Lower lobe of right lung (tissue), 2 donors: ENCODE measurements around the gene RAB40B. TPM values are rescaled to one million over a fixed set of nuclear protein-coding genes. Genes with fewer than 3 reads are reported as not detected.
A peak's percentile ranks its signal among the peaks of the same experiment; 100 is the strongest.

ENCODE experiments used
- ATAC-seq, 2 donors: fragments of 200-7000 bp; cut with Tn5 transposase; one replicate each; pipeline ENCODE4 v1.9.1; 2020 to 2022; ENCODE audit warnings: mild to moderate bottlenecking in 2 of 2, moderate library complexity in 2 of 2
- DNase-seq: peaks from one replicate; pipeline ENCODE4 v3.0.0-alpha.2; 2020
- H3K27ac ChIP-seq: fragments of 200-600 bp; one replicate; pipeline ENCODE4 v1.8.0; 2022
- H3K27me3 ChIP-seq: fragments of 200-600 bp; one replicate; pipeline ENCODE4 v1.8.0; 2022; ENCODE audit warnings: low read depth
- H3K36me3 ChIP-seq: fragments of 200-600 bp; one replicate; pipeline ENCODE4 v1.8.0; 2022; ENCODE audit warnings: mild to moderate bottlenecking
- H3K4me1 ChIP-seq: fragments of 200-600 bp; one replicate; pipeline ENCODE4 v1.8.0; 2022
- H3K4me3 ChIP-seq: fragments of 200-600 bp; one replicate; pipeline ENCODE4 v1.8.0; 2022; ENCODE audit warnings: mild to moderate bottlenecking
- H3K9me3 ChIP-seq: fragments of 200-600 bp; one replicate; pipeline ENCODE4 v1.8.0; 2022
- intact Hi-C: fragments of 100-400 bp; cut with DNase I; formaldehyde crosslinking; loops from one replicate; pipeline ENCODE4 v1.11.0; 2022
- total RNA-seq: library from RNA; stranded (reverse); fragmentation: NEBNext Ultra II Directional; extraction: Animal tissue kit (Norgen Biotek cat#: 25700); gene quantifications from one replicate; pipeline ENCODE4 v1.2.1, GENCODE V29; 2021
- TF ChIP-seq, protein P1 (sequence below): fragments of 200-600 bp; IDR thresholded peaks from one replicate; pipeline ENCODE4 v1.8.0; 2022; ENCODE audit warnings: antibody characterized with exemption, mild to moderate bottlenecking
- donor health status: DM: no; HTN: yes; CAD: no; lungs with severe emphysema.

Gene RAB40B
- total RNA-seq, 1 donor from 2014 or later, result 10.2 TPM

DNA sequence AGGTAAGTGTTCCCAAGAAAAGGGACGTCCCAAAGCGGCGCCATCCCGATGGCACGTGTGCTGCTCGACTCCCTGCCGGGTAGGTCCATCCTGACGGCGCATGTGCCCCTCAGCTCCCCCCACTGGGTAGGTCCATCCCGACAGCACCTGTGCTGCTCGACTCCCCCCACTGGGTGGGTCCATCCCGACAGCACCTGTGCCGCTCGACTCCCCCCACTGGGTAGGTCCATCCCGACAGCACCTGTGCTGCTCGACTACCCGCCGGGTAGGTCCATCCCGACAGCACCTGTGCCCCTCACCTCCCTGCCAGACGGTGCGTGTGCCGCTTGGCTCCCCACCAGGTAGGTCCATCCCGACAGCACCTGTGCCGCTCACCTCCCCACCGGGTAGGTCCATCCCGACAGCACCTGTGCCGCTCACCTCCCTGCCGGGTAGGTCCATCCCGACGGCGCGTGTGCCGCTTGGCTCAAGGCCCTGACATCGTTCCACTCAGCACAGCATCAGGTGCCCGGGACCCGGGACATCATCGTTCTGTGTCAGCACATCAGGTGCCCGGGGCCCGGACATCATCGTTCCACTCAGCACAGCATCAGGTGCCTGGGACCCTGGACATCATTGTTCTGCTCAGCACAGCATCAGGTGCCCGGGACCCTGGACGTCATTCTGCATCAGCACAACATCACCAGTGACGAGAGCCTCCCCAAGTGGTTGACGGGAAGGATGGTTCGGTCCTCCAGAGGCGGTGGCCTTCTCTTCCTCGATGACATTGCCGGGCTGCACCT is 31.2 kb upstream of the RAB40B start:
- Histone ChIP-seq H3K27ac (no peak overlapping the region), H3K4me1 (peaks cover under 1% of the 10 kb centered on the region), H3K4me3 (no peak overlapping the region), H3K9me3 (no peaks in the 10 kb centered on the region), H3K36me3 (peaks cover 40% of the 10 kb centered on the region), H3K27me3 (no peaks in the 10 kb centered on the region)
- no peak for DNase-seq
- intact Hi-C loops, result no loop called here
- ATAC-seq, result peak in 1 of 2 donors; percentile 23
- TF ChIP-seq, protein P1, sequence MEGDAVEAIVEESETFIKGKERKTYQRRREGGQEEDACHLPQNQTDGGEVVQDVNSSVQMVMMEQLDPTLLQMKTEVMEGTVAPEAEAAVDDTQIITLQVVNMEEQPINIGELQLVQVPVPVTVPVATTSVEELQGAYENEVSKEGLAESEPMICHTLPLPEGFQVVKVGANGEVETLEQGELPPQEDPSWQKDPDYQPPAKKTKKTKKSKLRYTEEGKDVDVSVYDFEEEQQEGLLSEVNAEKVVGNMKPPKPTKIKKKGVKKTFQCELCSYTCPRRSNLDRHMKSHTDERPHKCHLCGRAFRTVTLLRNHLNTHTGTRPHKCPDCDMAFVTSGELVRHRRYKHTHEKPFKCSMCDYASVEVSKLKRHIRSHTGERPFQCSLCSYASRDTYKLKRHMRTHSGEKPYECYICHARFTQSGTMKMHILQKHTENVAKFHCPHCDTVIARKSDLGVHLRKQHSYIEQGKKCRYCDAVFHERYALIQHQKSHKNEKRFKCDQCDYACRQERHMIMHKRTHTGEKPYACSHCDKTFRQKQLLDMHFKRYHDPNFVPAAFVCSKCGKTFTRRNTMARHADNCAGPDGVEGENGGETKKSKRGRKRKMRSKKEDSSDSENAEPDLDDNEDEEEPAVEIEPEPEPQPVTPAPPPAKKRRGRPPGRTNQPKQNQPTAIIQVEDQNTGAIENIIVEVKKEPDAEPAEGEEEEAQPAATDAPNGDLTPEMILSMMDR, result no peak

DNA sequence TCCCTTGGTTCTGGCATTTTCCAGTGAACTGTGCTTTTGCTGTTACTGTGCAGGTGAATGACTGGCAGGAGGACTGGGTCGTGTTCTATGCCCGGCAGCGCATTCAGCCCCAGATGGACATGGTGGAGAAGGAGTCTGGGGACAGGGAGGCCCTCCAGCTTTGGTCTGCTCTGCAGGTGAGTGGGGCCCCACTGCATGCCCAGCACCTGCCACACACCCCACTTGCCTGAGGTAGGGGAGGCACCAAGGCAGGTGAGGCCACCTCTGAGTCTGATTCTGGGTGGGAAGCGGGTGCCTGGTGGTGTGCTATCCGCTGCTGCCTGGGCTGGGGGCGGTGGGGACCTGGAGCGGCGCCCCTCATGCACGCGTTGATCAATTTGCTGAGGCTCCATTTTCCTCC is 27.9 kb upstream of the RAB40B start:
- no peak for ATAC-seq
- Histone ChIP-seq H3K9me3 (no peaks in the 10 kb centered on the region), H3K4me3 (no peak overlapping the region), H3K27me3 (no peaks in the 10 kb centered on the region), H3K36me3 (peaks cover 65% of the 10 kb centered on the region), H3K4me1 (no peaks in the 10 kb centered on the region), H3K27ac (no peak overlapping the region)
- DNase-seq, result no peak
- intact Hi-C loops, result no loop called here
- TF ChIP-seq, protein P1, result no peak

DNA sequence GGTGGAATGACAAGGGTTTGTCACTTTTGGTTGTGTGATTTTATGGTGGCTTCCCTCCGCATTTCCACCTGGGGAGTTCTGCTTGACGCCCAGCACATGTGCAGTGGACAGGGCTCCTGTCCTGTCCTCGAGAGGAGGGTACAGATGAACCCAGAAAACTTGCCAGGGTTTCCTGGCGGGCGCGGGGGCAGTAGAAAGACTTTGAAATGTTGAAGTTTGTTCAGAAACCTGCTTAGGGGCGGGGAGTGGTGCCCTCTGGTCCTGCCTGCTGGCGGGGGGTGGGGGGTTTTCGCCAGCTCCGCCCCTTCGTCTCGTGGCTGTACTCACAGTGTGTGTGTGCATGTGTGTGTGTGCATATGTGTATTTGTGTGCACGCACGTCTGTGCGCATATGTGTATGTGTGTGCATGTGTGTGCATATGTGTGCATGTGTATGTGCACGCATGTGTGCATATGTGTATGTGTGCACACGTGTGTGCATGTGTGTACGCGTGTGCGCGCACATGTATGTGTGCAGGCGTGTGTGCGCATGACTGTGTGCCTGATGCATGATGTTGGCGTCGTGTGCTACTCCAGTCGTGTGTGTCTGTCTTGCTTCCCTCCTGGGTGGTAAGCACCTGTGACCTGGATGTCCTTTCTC is 24.8 kb upstream of the RAB40B start:
- no peak for ATAC-seq
- Histone ChIP-seq H3K4me3 (no peak overlapping the region), H3K4me1 (no peaks in the 10 kb centered on the region), H3K27ac (no peak overlapping the region), H3K36me3 (peaks cover 78% of the 10 kb centered on the region), H3K9me3 (no peaks in the 10 kb centered on the region), H3K27me3 (no peaks in the 10 kb centered on the region)
- TF ChIP-seq, protein P1, result no peak
- DNase-seq, result no peak
- intact Hi-C loops, result no loop called here

DNA sequence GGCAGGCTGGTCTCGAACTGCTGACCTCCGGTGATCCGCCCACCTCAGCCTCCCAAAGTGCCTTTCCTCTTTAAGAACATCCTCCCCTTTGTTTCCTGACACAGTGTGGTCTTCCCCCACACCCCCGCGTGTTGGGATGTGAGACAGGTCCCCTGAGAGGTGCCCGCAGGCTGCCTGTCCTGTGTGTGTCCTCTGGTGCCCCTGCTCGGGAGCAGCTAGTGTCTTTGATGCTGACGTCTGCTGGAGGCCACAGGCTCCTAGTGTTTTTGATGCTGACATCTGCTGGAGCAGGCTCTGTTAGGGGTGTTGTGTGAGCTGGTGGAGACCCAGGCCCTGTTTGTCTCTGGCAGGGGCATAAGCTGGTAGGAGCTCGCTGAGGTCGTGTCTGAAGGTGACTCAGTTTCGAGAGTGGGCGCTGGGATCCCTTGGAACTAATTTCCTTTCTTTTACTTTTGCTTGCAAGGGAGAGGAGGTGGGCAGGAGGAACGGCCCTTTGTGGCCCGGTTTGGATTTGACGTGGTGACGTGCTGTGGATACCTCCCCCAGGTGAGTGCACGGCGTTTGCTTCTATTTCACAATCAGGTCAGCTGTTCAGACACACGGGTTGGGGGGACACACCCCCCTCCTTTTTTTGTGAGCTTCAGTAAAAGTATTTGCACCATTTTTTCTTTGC is 24.0 kb upstream of the RAB40B start:
- intact Hi-C loops, result no loop called here
- Histone ChIP-seq H3K27ac (no peak overlapping the region), H3K36me3 (peaks cover 70% of the 10 kb centered on the region), H3K4me1 (peaks cover 5% of the 10 kb centered on the region), H3K27me3 (no peaks in the 10 kb centered on the region), H3K4me3 (no peak overlapping the region), H3K9me3 (no peaks in the 10 kb centered on the region)
- no peak for ATAC-seq
- DNase-seq, result no peak
- TF ChIP-seq, protein P1, result no peak

DNA sequence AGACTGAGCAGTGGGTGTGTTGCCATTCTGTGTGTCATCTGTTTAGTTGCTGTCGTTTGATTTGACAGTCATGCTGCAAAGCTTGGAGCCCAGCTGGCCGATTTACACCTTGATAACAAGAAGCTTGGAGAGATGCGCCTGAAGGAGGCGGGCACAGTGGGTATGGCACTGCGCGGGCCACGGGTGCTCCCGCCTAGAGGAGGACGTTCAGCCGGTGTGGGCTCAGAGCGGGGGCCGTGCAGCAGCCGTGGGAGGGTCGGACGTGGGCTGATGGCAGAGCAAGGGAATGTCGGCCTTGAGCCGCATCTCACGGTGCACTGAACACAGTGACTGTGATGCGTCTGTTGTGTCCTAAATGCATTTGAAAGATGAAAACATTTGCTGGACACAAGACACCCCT is 21.7 kb upstream of the RAB40B start:
- peaks cover 52% of the 10 kb centered on the region for H3K36me3 ChIP-seq
- intact Hi-C loops, result no loop called here

More for the DNA sequence above, 21.7 kb upstream of the RAB40B start:
- no peak overlapping the region for H3K4me3 ChIP-seq
- no peaks in the 10 kb centered on the region for H3K27me3 ChIP-seq
- no peak for ATAC-seq
- H3K4me1 ChIP-seq, result peaks cover 14% of the 10 kb centered on the region
- DNase-seq, result no peak
- TF ChIP-seq, protein P1, result no peak
- H3K9me3 ChIP-seq, result no peaks in the 10 kb centered on the region
- no peak overlapping the region for H3K27ac ChIP-seq
